H1 (cell line): ENCODE data around the gene RNF26. TPM values are rescaled to one million over a fixed set of nuclear protein-coding genes. Genes with fewer than 3 reads are reported as not detected.

Experiments used
- CTCF ChIA-PET: fragments of 300-600 bp; sonication (Branson Sonifier 250); formaldehyde crosslinking; loops from one replicate; lab custom pipeline; 2021; ENCODE audit not compliant: partially characterized antibody; lab: Charles Lee
- POLR2A ChIA-PET: fragments of 300-600 bp; sonication (Branson Sonifier 250); formaldehyde crosslinking; loops from one replicate; lab custom pipeline; 2021; ENCODE audit warnings: inconsistent platforms; ENCODE audit not compliant: partially characterized antibody; lab: Charles Lee
- DNase-seq, 2 experiments: peaks; one replicate each; pipeline versions ENCODE4 v3.0.0 to v3.0.0-alpha.2; 2010 to 2022; ENCODE audit warnings: low spot score in 2 of 2, low read depth in 1 of 2, mixed read lengths in 1 of 2
- FAIRE-seq: peaks from 2 replicates; lab custom pipeline; 2011; peaks lifted over from hg19 to GRCh38; lab: Jason Lieb, UNC
- H2AFZ ChIP-seq: 2 replicates; pipeline ENCODE4 v1.8.1; 2012; ENCODE audit warnings: low read length, inconsistent platforms
- H2AK5ac ChIP-seq: 2 replicates; pipeline ENCODE4 v1.6.1; 2013; ENCODE audit warnings: low read depth, low read length
- H2BK120ac ChIP-seq: replicated peaks from 2 replicates; pipeline ENCODE3; 2013; ENCODE audit warnings: low read depth, low read length, inconsistent platforms
- H2BK12ac ChIP-seq: 2 replicates; pipeline ENCODE4 v1.6.1; 2013; ENCODE audit warnings: low read depth, low read length
- H2BK15ac ChIP-seq: 2 replicates; pipeline ENCODE4 v1.6.1; 2013; ENCODE audit warnings: low read length
- H2BK20ac ChIP-seq: 2 replicates; pipeline ENCODE4 v1.6.1; 2013; ENCODE audit warnings: low read length
- H2BK5ac ChIP-seq: 2 replicates; pipeline ENCODE4 v1.6.1; 2013; ENCODE audit warnings: low read depth, low read length
- H3K14ac ChIP-seq: 2 replicates; pipeline ENCODE4 v1.6.1; 2013; ENCODE audit warnings: inconsistent platforms; ENCODE audit not compliant: insufficient read length
- H3K18ac ChIP-seq: 2 replicates; pipeline ENCODE4 v1.6.1; 2013; ENCODE audit warnings: low read length; ENCODE audit errors: extremely low read depth
- H3K23ac ChIP-seq: 2 replicates; pipeline ENCODE4 v1.6.1; 2013; ENCODE audit warnings: inconsistent platforms; ENCODE audit not compliant: insufficient read length
- H3K23me2 ChIP-seq: 2 replicates; pipeline ENCODE4 v1.6.1; 2013; ENCODE audit warnings: low read depth, low read length
- H3K27ac ChIP-seq: 2 replicates; pipeline ENCODE4 v1.6.1; 2011; ENCODE audit warnings: low read depth, low read length, inconsistent platforms
- H3K27me3 ChIP-seq, 4 experiments: replicated peaks in 1 of 4; 1 replicate in 1 of 4; 2 replicates in 3 of 4; pipeline versions ENCODE4 v1.6.1 to v1.8.1; 2011 to 2013; ENCODE audit warnings: low read length in 3 of 4, mild to moderate bottlenecking in 3 of 4, inconsistent platforms in 2 of 4, mixed read lengths in 2 of 4, moderate library complexity in 1 of 4; ENCODE audit not compliant: control insufficient read depth in 3 of 4, insufficient read depth in 3 of 4; ENCODE audit errors: extremely low read depth in 1 of 4
- H3K36me3 ChIP-seq, 4 experiments: 2 replicates each; pipeline versions ENCODE4 v1.6.1 to v1.8.1; 2011 to 2013; ENCODE audit warnings: mild to moderate bottlenecking in 4 of 4, low read length in 3 of 4, moderate library complexity in 2 of 4, control low read depth in 1 of 4, inconsistent platforms in 1 of 4; ENCODE audit not compliant: insufficient read depth in 4 of 4, control insufficient read depth in 2 of 4
- H3K4ac ChIP-seq: replicated peaks from 2 replicates; pipeline ENCODE3; 2013; ENCODE audit warnings: low read length, low read depth, mixed read lengths, inconsistent platforms; ENCODE audit not compliant: insufficient read length
- H3K4me1 ChIP-seq, 4 experiments: replicated peaks in 1 of 4; 1 replicate in 1 of 4; 2 replicates in 3 of 4; pipeline versions ENCODE4 v1.6.1 to v1.8.1; 2011 to 2013; ENCODE audit warnings: low read length in 3 of 4, inconsistent platforms in 2 of 4, mixed read lengths in 1 of 4; ENCODE audit not compliant: insufficient read depth in 4 of 4, control insufficient read depth in 3 of 4
- H3K4me2 ChIP-seq, 2 experiments: 2 replicates each; pipeline versions ENCODE4 v1.6.1 to v1.8.1; 2011 to 2013; ENCODE audit warnings: low read depth in 2 of 2, low read length in 2 of 2, control low read depth in 1 of 2, inconsistent platforms in 1 of 2, mild to moderate bottlenecking in 1 of 2; ENCODE audit not compliant: insufficient read depth in 1 of 2
- H3K4me3 ChIP-seq, 4 experiments: fragments of 200-600, 300-600 bp in 1 of 4; sonication (generic), shearing (Covaris generic), sonication (Bioruptor Twin) in 1 of 4; 2 replicates each; pipeline versions ENCODE4 v1.5.1 to v1.8.1; 2011 to 2016; ENCODE audit warnings: low read length in 4 of 4, low read depth in 3 of 4, control low read depth in 2 of 4, inconsistent platforms in 2 of 4, mild to moderate bottlenecking in 2 of 4, mixed read lengths in 1 of 4, moderate library complexity in 1 of 4; ENCODE audit not compliant: insufficient read depth in 2 of 4; ENCODE audit errors: extremely low read depth in 1 of 4
- H3K56ac ChIP-seq: replicated peaks from 2 replicates; pipeline ENCODE3; 2013; ENCODE audit warnings: low read depth, mild to moderate bottlenecking, mixed read lengths, low read length, inconsistent platforms; ENCODE audit not compliant: insufficient read length
- H3K79me1 ChIP-seq: 2 replicates; pipeline ENCODE4 v1.6.1; 2013; ENCODE audit warnings: low read depth, low read length, control low read depth
- H3K79me2 ChIP-seq, 2 experiments: 2 replicates each; pipeline versions ENCODE4 v1.6.1 to v1.8.1; 2012 to 2013; ENCODE audit warnings: low read length in 2 of 2, mild to moderate bottlenecking in 2 of 2, inconsistent platforms in 1 of 2; ENCODE audit not compliant: insufficient read depth in 2 of 2, control insufficient read depth in 1 of 2
- H3K9ac ChIP-seq, 4 experiments: replicated peaks in 1 of 4; 1 replicate in 1 of 4; 2 replicates in 3 of 4; pipeline versions ENCODE4 v1.6.1 to v1.8.1; 2011 to 2013; ENCODE audit warnings: low read depth in 3 of 4, low read length in 3 of 4, control low read depth in 2 of 4, mild to moderate bottlenecking in 2 of 4, moderate library complexity in 2 of 4, inconsistent platforms in 1 of 4; ENCODE audit errors: extremely low read depth in 1 of 4
- H3K9me3 ChIP-seq, 2 experiments: 2 replicates each; pipeline versions ENCODE4 v1.6.1 to v1.8.1; 2012 to 2013; ENCODE audit warnings: mild to moderate bottlenecking in 2 of 2, moderate library complexity in 2 of 2, control low read depth in 1 of 2, inconsistent platforms in 1 of 2, low read depth in 1 of 2, low read length in 1 of 2, mixed read lengths in 1 of 2; ENCODE audit not compliant: insufficient read depth in 2 of 2
- H4K20me1 ChIP-seq, 2 experiments: replicated peaks in 1 of 2; 2 replicates each; pipeline versions ENCODE3 to v1.8.1; 2011 to 2013; ENCODE audit warnings: inconsistent platforms in 2 of 2, low read length in 2 of 2, mild to moderate bottlenecking in 1 of 2; ENCODE audit not compliant: insufficient read depth in 2 of 2, control insufficient read depth in 1 of 2
- H4K5ac ChIP-seq: 2 replicates; pipeline ENCODE4 v1.6.1; 2013; ENCODE audit warnings: low read length, low read depth, mixed read lengths, inconsistent platforms; ENCODE audit not compliant: insufficient read length
- H4K8ac ChIP-seq: 2 replicates; pipeline ENCODE4 v1.8.0; 2013; ENCODE audit warnings: mild to moderate bottlenecking, moderate library complexity, low read length, inconsistent platforms; ENCODE audit not compliant: insufficient read depth; ENCODE audit errors: extremely low read depth
- H4K91ac ChIP-seq: replicated peaks from 2 replicates; pipeline ENCODE3; 2013; ENCODE audit warnings: low read length, mixed read lengths, inconsistent platforms; ENCODE audit not compliant: insufficient read length
- CEBPB ChIP-seq: IDR thresholded peaks from 2 replicates; pipeline ENCODE4 v1.6.1; 2012; ENCODE audit warnings: low read depth, low read length
- CHD1 ChIP-seq: IDR thresholded peaks from 2 replicates; pipeline ENCODE4 v1.6.1; 2012; ENCODE audit warnings: low read depth, low read length, improper control_type of control experiment
- CTBP2 ChIP-seq: IDR thresholded peaks from 2 replicates; pipeline ENCODE4 v1.7.0; 2011; ENCODE audit warnings: borderline replicate concordance, mild to moderate bottlenecking, moderate library complexity, mixed read lengths, low read length; ENCODE audit not compliant: insufficient read depth, insufficient read length
- JUN ChIP-seq: IDR thresholded peaks from 2 replicates; pipeline ENCODE4 v1.6.1; 2011; ENCODE audit warnings: low read depth, mild to moderate bottlenecking, improper control_type of control experiment, low read length
- KDM4A ChIP-seq: IDR thresholded peaks from one replicate; pipeline ENCODE4 v1.7.1; 2012; ENCODE audit warnings: low read depth, mild to moderate bottlenecking, moderate library complexity, low read length, inconsistent platforms; ENCODE audit not compliant: severe bottlenecking
- POU5F1 ChIP-seq: IDR thresholded peaks from 2 replicates; pipeline ENCODE4 v1.6.1; 2011; ENCODE audit warnings: low read depth, mild to moderate bottlenecking, low read length, moderate library complexity
- RAD21 ChIP-seq, 2 experiments: IDR thresholded peaks in 1 of 2; conservative IDR thresholded peaks in 1 of 2; 2 replicates each; pipeline ENCODE4 v1.6.1; 2011; ENCODE audit warnings: low read depth in 2 of 2, low read length in 2 of 2, improper control_type of control experiment in 1 of 2, inconsistent platforms in 1 of 2, mild to moderate bottlenecking in 1 of 2, moderate library complexity in 1 of 2
- RBBP5 ChIP-seq: IDR thresholded peaks from 2 replicates; pipeline ENCODE4 v1.7.1; 2012; ENCODE audit warnings: low read depth, mild to moderate bottlenecking, inconsistent platforms, low read length, moderate library complexity, borderline replicate concordance
- SIX5 ChIP-seq: IDR thresholded peaks from 2 replicates; pipeline ENCODE4 v1.6.1; 2011; ENCODE audit warnings: mild to moderate bottlenecking, low read depth, low read length
- SP2 ChIP-seq: IDR thresholded peaks from 2 replicates; pipeline ENCODE4 v1.6.1; 2012; ENCODE audit warnings: mild to moderate bottlenecking, low read length, inconsistent platforms
- SP4 ChIP-seq: IDR thresholded peaks from 2 replicates; pipeline ENCODE4 v1.6.1; 2012; ENCODE audit warnings: low read length, inconsistent platforms
- WGBS, 2 experiments: shearing (Covaris generic) in 1 of 2; methylation state at CpG; one replicate each; pipeline versions ENCODE4 v1.1.6 to v1.1.7; 2013 to 2015; ENCODE audit warnings: low lambda C conversion rate in 2 of 2, mixed read lengths in 2 of 2, inconsistent platforms in 1 of 2, low coverage in 1 of 2, missing lambda C conversion rate in 1 of 2; ENCODE audit not compliant: insufficient replicate concordance in 2 of 2, insufficient coverage in 1 of 2, insufficient read length in 1 of 2; ENCODE audit errors: extremely low coverage in 1 of 2, missing lambda C conversion rate in 1 of 2; 5-methylcytosine and 5-hydroxymethylcytosine counted together
- polyA plus RNA-seq, 7 experiments: library from polyadenylated mRNA; depleted of rRNA in 3 of 7; stranded (reverse) in 5 of 7; unstranded in 2 of 7; fragments of >200 nt in 5 of 7; fragments of 200-250 nt in 2 of 7; gene quantifications; 1 replicate in 5 of 7; 2 replicates in 1 of 7; 4 replicates in 1 of 7; pipeline versions ENCODE4 v1.2.1 to v1.2.3, GENCODE V29; 2011 to 2013; ENCODE audit warnings: missing spikeins in 2 of 7, mixed read lengths in 2 of 7
- total RNA-seq: library from RNA; stranded (reverse); fragmentation: NEBNext Ultra II Directional; extraction: Animal tissue kit (Norgen Biotek cat#: 25700); gene quantifications from 2 replicates; pipeline ENCODE4 v1.2.1, GENCODE V29; 2021

Gene RNF26
- total and polyA plus RNA-seq, 2 of the 8 experiments (the other 6 are each of a cell fraction or from before 2014, with no cell fraction given) = 82.7 to 84.0 TPM

DNA sequence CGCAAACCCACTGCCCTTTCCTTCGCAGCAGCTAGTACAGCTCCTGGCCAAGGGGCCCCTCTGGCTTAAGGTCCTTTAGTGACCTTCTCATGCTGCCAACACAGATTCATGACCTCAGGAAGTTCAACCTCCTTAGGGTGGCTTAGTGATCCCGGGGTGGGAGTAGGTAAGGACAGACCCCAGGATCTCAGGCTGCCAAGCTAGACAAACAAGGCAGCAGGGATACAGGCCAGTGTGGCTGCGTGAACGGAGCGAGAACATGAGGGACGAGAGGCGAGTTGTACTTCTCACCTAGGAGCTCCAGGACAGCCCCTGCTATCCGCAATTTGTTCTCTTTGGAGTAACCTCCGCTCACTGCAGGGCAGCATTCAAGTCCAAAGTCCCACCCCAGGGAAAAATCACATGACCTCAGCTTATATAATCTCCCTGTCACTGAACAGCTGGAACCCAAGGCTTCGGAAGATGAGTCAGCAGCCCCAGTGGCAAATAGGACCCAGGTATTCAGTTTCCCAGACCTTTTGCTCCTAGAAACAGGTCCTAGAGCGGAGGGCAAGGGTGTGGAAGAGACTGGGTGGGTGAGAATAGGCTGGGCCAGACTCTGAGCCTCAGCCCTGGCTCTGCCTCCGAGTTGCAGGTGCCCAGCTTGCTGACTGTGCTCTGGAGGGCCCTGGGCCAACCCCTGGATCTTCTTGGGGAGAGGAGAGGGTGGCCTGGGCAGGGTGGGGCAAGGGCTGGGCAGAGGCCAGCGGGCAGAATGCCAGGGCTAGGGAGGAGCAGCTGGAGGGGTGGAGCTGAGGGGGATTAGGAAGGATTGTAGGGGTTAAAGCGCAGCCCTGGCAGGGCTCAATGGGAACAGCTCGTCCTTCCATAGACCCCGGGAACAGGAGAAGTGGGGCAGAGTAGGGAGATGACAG lies 34.1 kb downstream of the RNF26 start:
- Histone ChIP-seq H3K36me3 (no peaks in the 10 kb centered on the region), H4K5ac (no peak overlapping the region), H2BK120ac (no peak overlapping the region), H3K23me2 (peaks cover 4% of the 10 kb centered on the region; the same call in 1 of the 2 replicates), H3K4me2 (no peak overlapping the region), H3K18ac (0 out of 2 replicates have a peak overlapping the region, but pooled peaks have one; percentile 15), H3K4me1 (peaks cover 0 to 18% (median 13%) of the 10 kb centered on the region in 4 experiments; a peak in 6 of 7 replicates), H4K91ac (no peak overlapping the region), H3K27me3 (peaks cover 9 to 23% (median 21%) of the 10 kb centered on the region in 4 experiments), H2AFZ (no peak overlapping the region), H3K79me1 (no peaks in the 10 kb centered on the region), H4K8ac (no peak overlapping the region), H3K4ac (no peak overlapping the region), H2BK20ac (no peak overlapping the region), H3K23ac (no peak overlapping the region), H3K56ac (no peak overlapping the region), H3K9ac (no peak overlapping the region), H2BK12ac (peak overlapping the region; percentile 14; the same call in 1 of the 2 replicates), H3K27ac (no peak overlapping the region), H4K20me1 (peaks cover 0 to 8% of the 10 kb centered on the region in 2 experiments), H2BK5ac (no peak overlapping the region), H3K9me3 (no peaks in the 10 kb centered on the region; a peak in 1 of 4 replicates), H3K4me3 (no peak overlapping the region), H2AK5ac (0 out of 2 replicates have a peak overlapping the region, but pooled peaks have one; percentile 40), H3K79me2 (no peaks in the 10 kb centered on the region), H3K14ac (no peak overlapping the region), H2BK15ac (peak overlapping the region; percentile 88)
- FAIRE-seq = no peak
- ChIA-PET POLR2A (interaction anchor here (1.0 to 1.8 kb wide), 4 partner anchors 12 to 195 kb away, joined by 3 to 5 read pairs (median 4); partner anchors contain the start of gene RNF26), CTCF (interaction anchor here (0.6 to 26.3 kb wide), 18 partner anchors 8 to 237 kb away, joined by 3 to 474 read pairs (median 4); partner anchors contain the start of genes C1QTNF5, MFRP, THY1 and USP2)
- 78% methylated on average over 16 of the region's 17 CpGs; no CpG with 5 or more reads in 1 of the 2 experiments for WGBS, 2 experiments
- no peak for DNase-seq
- TF ChIP-seq CEBPB (no peak), SIX5 (no peak), POU5F1 (no peak), CTBP2 (no peak), RAD21 (IDR thresholded peaks at IDR 0.05 in 1 of 2, conservative IDR thresholded peaks at IDR 0.05 in 1 of 2; ENCODE audit: low read depth in 2 of 2, low read length in 2 of 2) (no peak), SP4 (no peak), CHD1 (no peak), RBBP5 (no peak), KDM4A (no peak), SP2 (no peak), JUN (no peak)
